Esophagus squamous epithelium (tissue), 5 donors: ENCODE data around the gene TSPAN9. TPM values are rescaled to one million over a fixed set of nuclear protein-coding genes. Genes with fewer than 3 reads are reported as not detected.

ENCODE experiments used
- DNase-seq: peaks from one replicate; lab custom pipeline; 2025; lab: John Stamatoyannopoulos, UW
- H3K27ac ChIP-seq, 4 donors: fragments of 200-600 bp; sonication (generic); one replicate each; pipeline ENCODE4 v1.5.1; 2016 to 2019; ENCODE audit warnings: mild to moderate bottlenecking in 1 of 4
- H3K27me3 ChIP-seq, 4 donors: fragments of 200-600 bp; sonication (generic); 1 replicate in 3 of 4; 2 replicates in 1 of 4; pipeline versions ENCODE4 v1.5.1 to v1.6.0; 2017 to 2021; ENCODE audit warnings: antibody characterized with exemption in 1 of 4
- H3K36me3 ChIP-seq, 3 donors: fragments of 200-600 bp; sonication (generic); one replicate each; pipeline ENCODE4 v1.5.1; 2016 to 2019
- H3K4me1 ChIP-seq, 3 donors: fragments of 200-600 bp; sonication (generic); one replicate each; pipeline ENCODE4 v1.5.1; 2017 to 2019
- H3K4me3 ChIP-seq, 4 donors: fragments of 200-600 bp; sonication (generic); 1 replicate in 3 of 4; 2 replicates in 1 of 4; pipeline ENCODE4 v1.5.1; 2016 to 2019; ENCODE audit warnings: mild to moderate bottlenecking in 2 of 4, moderate library complexity in 1 of 4
- H3K9me3 ChIP-seq, 3 donors: fragments of 200-600 bp; sonication (generic); one replicate each; pipeline ENCODE4 v1.5.1; 2016 to 2019
- CTCF ChIP-seq, 6 experiments: fragments of 450-650 bp in 4 of 6; fragments of 200-600 bp in 2 of 6; sonication (generic) in 2 of 6; IDR thresholded peaks; one replicate each; pipeline ENCODE4 v1.5.1; 2016 to 2019; ENCODE audit warnings: antibody characterized with exemption in 6 of 6, mild to moderate bottlenecking in 4 of 6, moderate library complexity in 4 of 6
- POLR2A ChIP-seq, 4 donors: fragments of 450-650 bp; IDR thresholded peaks; one replicate each; pipeline ENCODE4 v1.6.1; 2017; ENCODE audit warnings: antibody characterized with exemption in 4 of 4, mild to moderate bottlenecking in 4 of 4, moderate library complexity in 3 of 4
- WGBS, 2 donors: methylation state at CpG; one replicate each; pipeline ENCODE4 v1.1.5; 2018; 5-methylcytosine and 5-hydroxymethylcytosine counted together
- intact Hi-C: fragments of 100-400 bp; cut with DNase I; formaldehyde crosslinking; loops from one replicate; pipeline ENCODE4 v1.15.0; 2022
- total RNA-seq, 4 donors: library from RNA; depleted of rRNA; stranded (reverse); fragments of >200 nt; gene quantifications; one replicate each; pipeline ENCODE4 v1.1.0, GENCODE V29; 2016
- donor health status: DM: yes; HTN: yes; CAD: no.

Gene TSPAN9
- total RNA-seq, 4 donors from 2014 or later = 10.6 to 23.7 (median 17.6) TPM

GRCh38 chr12:3326850-3327780, 249.9 kb downstream of the TSPAN9 start:
- Histone ChIP-seq H3K27ac (no peak overlapping the region), H3K9me3 (no peaks in the 10 kb centered on the region), H3K27me3 (peaks cover 0 to 95% (median 0%) of the 10 kb centered on the region in 4 donors), H3K36me3 (no peaks in the 10 kb centered on the region), H3K4me1 (no peaks in the 10 kb centered on the region), H3K4me3 (no peak overlapping the region)
- 72 to 74% methylated on average over 7 to 16 of the region's 17 CpGs for WGBS, 2 donors
- intact Hi-C loops = no loop called here
- TF ChIP-seq CTCF (IDR thresholded peaks at IDR 0.05) (no peak), POLR2A (IDR thresholded peaks at IDR 0.05) (no peak)
- DNase-seq = no peak

GRCh38 chr12:3328081-3328480, 250.9 kb downstream of the TSPAN9 start:
- H3K36me3 ChIP-seq = no peaks in the 10 kb centered on the region
- peaks cover 0 to 96% (median 0%) of the 10 kb centered on the region in 4 donors for H3K27me3 ChIP-seq
- no peak overlapping the region for H3K27ac ChIP-seq
- no peaks in the 10 kb centered on the region for H3K9me3 ChIP-seq
- no peak overlapping the region for H3K4me3 ChIP-seq
- no peak for TF ChIP-seq CTCF (IDR thresholded peaks at IDR 0.05)
- TF ChIP-seq POLR2A (IDR thresholded peaks at IDR 0.05) = no peak
- H3K4me1 ChIP-seq = no peaks in the 10 kb centered on the region
- intact Hi-C loops = no loop called here
- no peak for DNase-seq
- 32 to 80% methylated on average over 4 of the region's 4 CpGs for WGBS, 2 donors

GRCh38 chr12:3328571-3328970, 251.4 kb downstream of the TSPAN9 start:
- intact Hi-C loops = no loop called here
- 81 to 86% methylated on average over 7 to 9 of the region's 14 CpGs for WGBS, 2 donors
- no peak for TF ChIP-seq POLR2A (IDR thresholded peaks at IDR 0.05)
- no peak for TF ChIP-seq CTCF (IDR thresholded peaks at IDR 0.05)

GRCh38 chr12:3329361-3329760, 252.2 kb downstream of the TSPAN9 start:
- TF ChIP-seq POLR2A (IDR thresholded peaks at IDR 0.05) = no peak
- TF ChIP-seq CTCF (IDR thresholded peaks at IDR 0.05) = no peak
- H3K9me3 ChIP-seq = no peaks in the 10 kb centered on the region
- no peak overlapping the region for H3K4me3 ChIP-seq
- no peaks in the 10 kb centered on the region for H3K36me3 ChIP-seq
- no peaks in the 10 kb centered on the region for H3K4me1 ChIP-seq
- peaks cover 0 to 96% (median 0%) of the 10 kb centered on the region in 4 donors for H3K27me3 ChIP-seq
- WGBS, 2 donors = 42 to 75% methylated on average over 2 to 4 of the region's 6 CpGs
- intact Hi-C loops = no loop called here
- DNase-seq = no peak
- no peak overlapping the region for H3K27ac ChIP-seq

More at GRCh38 chr12:3328571-3328970, 251.4 kb downstream of the TSPAN9 start:
- no peak overlapping the region for H3K27ac ChIP-seq
- H3K4me3 ChIP-seq = no peak overlapping the region
- no peaks in the 10 kb centered on the region for H3K9me3 ChIP-seq
- peaks cover 0 to 96% (median 0%) of the 10 kb centered on the region in 4 donors for H3K27me3 ChIP-seq
- no peaks in the 10 kb centered on the region for H3K4me1 ChIP-seq
- no peaks in the 10 kb centered on the region for H3K36me3 ChIP-seq
- no peak for DNase-seq

- no peak for DNase-seq
- WGBS, 2 donors = 77 to 79% methylated on average over 3 of the region's 7 CpGs
- H3K36me3 ChIP-seq = no peaks in the 10 kb centered on the region
- no peak overlapping the region for H3K27ac ChIP-seq
- peaks cover 0 to 95% (median 0%) of the 10 kb centered on the region in 4 donors for H3K27me3 ChIP-seq
- intact Hi-C loops = no loop called here
- no peak overlapping the region for H3K4me3 ChIP-seq
- TF ChIP-seq POLR2A (IDR thresholded peaks at IDR 0.05) (no peak), CTCF (IDR thresholded peaks at IDR 0.05) (no peak)
- no peaks in the 10 kb centered on the region for H3K9me3 ChIP-seq
- H3K4me1 ChIP-seq = no peaks in the 10 kb centered on the region
Measured at GRCh38 chr12:3330976-3331510, 253.9 kb downstream of the TSPAN9 start.
